Omental fat pad (tissue), 4 donors: ENCODE data around the gene TTLL5. TPM values are rescaled to one million over a fixed set of nuclear protein-coding genes. Genes with fewer than 3 reads are reported as not detected.

Experiments
- ATAC-seq: fragments of 150-250 bp; one replicate; pipeline ENCODE4 v1.9.1; 2016; ENCODE audit warnings: mild to moderate bottlenecking, moderate library complexity; ENCODE audit not compliant: low FRiP score
- DNase-seq: peaks from one replicate; pipeline ENCODE4 v3.0.0-alpha.2; 2019; ENCODE audit warnings: low spot score
- CTCF ChIP-seq, 3 donors: fragments of 450-650 bp; IDR thresholded peaks; one replicate each; pipeline ENCODE4 v1.5.1; 2016 to 2017; ENCODE audit warnings: antibody characterized with exemption in 3 of 3, mild to moderate bottlenecking in 3 of 3, moderate library complexity in 2 of 3
- total RNA-seq, 4 donors: library from RNA; depleted of rRNA; stranded (reverse); fragments of >200 nt; gene quantifications; one replicate each; pipeline ENCODE4 v1.1.0, GENCODE V29; 2016

TTLL5 gene
- total RNA-seq, 4 donors from 2014 or later, result 17.3 to 28.2 (median 22.2) TPM

- no peak for TF ChIP-seq CTCF (IDR thresholded peaks at IDR 0.05)
- DNase-seq (no peak), ATAC-seq (no peak)
These were observed 66.1 kb downstream of the TTLL5 start for GRCh38 chr14:75727124-75727523.

- no peak for ATAC-seq
- TF ChIP-seq CTCF (IDR thresholded peaks at IDR 0.05), result no peak
- DNase-seq, result no peak
These were observed 71.8 kb downstream of the TTLL5 start for GRCh38 chr14:75732888-75733287.

GRCh38 chr14:75734854-75735253 is 73.8 kb downstream of the TTLL5 start:
- no peak for ATAC-seq
- DNase-seq, result no peak
- no peak for TF ChIP-seq CTCF (IDR thresholded peaks at IDR 0.05)

- ATAC-seq (no peak), DNase-seq (no peak)
- TF ChIP-seq CTCF (IDR thresholded peaks at IDR 0.05), result no peak
These were observed 75.9 kb downstream of the TTLL5 start for GRCh38 chr14:75736845-75737485.

GRCh38 chr14:75738192-75738591 is 77.1 kb downstream of the TTLL5 start:
- ATAC-seq, result no peak
- no peak for TF ChIP-seq CTCF (IDR thresholded peaks at IDR 0.05)
- no peak for DNase-seq

GRCh38 chr14:75742867-75743266 is 81.8 kb downstream of the TTLL5 start:
- TF ChIP-seq CTCF (IDR thresholded peaks at IDR 0.05), result no peak
- no peak for ATAC-seq
- no peak for DNase-seq

GRCh38 chr14:75747899-75748298 is 86.9 kb downstream of the TTLL5 start:
- ATAC-seq (no peak), DNase-seq (no peak)
- TF ChIP-seq CTCF (IDR thresholded peaks at IDR 0.05), result no peak
